ENCODE measurements around the gene PRR35. TPM values are rescaled to one million over a fixed set of nuclear protein-coding genes. Genes with fewer than 3 reads are reported as not detected.
A peak's percentile ranks its signal among the peaks of the same experiment; 100 is the strongest.

The PRR35 gene
- total RNA-seq, 3 donors from 2014 or later: 0.08 to 0.11 (median 0.10) TPM

DNA sequence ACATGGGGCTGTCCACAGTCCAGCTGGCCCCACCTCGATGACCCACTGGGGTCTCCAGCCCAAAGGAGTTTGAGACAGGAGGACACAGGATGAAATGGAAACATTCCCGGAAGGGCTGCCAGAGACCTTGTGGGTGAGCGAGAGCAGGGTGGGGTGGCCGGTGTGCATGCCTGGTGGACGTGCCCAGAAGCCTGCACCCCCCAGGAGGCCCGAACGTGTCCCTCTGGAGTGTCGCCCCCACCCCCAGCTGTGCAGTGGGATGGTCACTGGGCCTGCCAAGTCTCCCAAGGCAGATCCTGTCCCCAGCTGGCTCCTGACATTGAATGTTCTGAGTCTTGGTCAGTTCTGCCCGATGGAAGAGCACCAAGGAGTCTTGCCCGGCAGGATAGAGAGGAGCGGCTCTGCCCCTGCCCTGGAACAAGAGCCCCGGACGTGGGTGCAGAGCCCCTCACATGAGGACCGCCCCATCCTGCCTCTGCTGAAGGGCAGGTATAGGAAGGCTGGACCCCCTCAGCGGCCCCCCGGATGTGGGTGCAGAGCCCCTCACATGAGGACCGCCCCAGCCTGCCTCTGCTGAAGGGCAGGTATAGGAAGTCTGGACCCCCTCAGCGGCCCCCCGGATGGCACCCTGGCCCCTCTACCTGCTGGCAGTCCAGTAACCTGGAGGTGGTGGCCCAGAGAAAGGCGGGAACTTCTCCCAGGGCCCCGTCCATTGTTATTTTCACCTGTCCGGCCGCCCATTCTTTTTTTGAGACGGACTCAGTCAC lies 35.7 kb upstream of the PRR35 start:
- ATAC-seq (no peak), DNase-seq (no peak)
- peaks cover 2% of the 10 kb centered on the region for H3K36me3 Mint-ChIP-seq (ENCODE audit: insufficient read depth)
- no peak overlapping the region for H3K4me3 Mint-ChIP-seq
- no peaks in the 10 kb centered on the region for H3K27me3 Mint-ChIP-seq (ENCODE audit: low read depth)
- no peaks in the 10 kb centered on the region for H3K9me3 Mint-ChIP-seq
- H3K4me1 Mint-ChIP-seq (ENCODE audit: low read depth): peaks cover 30% of the 10 kb centered on the region

DNA sequence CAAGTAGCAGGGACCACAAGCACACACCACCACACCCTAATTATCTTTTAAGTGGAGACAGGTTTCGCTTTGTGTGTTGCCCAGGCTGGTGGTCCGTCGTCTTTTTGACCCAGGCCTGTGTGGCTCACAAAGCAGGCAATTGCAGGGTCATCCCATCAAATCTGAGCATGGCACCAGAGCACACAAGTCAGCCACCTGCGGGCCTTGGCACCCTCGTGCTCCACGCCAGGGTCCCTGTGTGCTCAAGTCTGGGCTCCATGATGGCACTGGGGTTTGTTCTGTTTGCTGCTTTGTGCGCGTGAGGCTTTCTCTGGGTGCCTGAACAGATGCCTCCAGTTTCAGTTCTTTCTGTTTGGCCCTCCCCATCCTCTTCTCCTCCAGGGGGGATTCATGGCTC lies 35.1 kb upstream of the PRR35 start:
- ATAC-seq: peak; percentile 3 to 5
- Mint-ChIP-seq H3K27me3 (ENCODE audit: low read depth) (no peaks in the 10 kb centered on the region), H3K9me3 (no peaks in the 10 kb centered on the region), H3K4me3 (peak overlapping the region; percentile 91), H3K36me3 (ENCODE audit: insufficient read depth) (peaks cover 6% of the 10 kb centered on the region), H3K4me1 (ENCODE audit: low read depth) (peaks cover 36% of the 10 kb centered on the region)
- no peak for DNase-seq

DNA sequence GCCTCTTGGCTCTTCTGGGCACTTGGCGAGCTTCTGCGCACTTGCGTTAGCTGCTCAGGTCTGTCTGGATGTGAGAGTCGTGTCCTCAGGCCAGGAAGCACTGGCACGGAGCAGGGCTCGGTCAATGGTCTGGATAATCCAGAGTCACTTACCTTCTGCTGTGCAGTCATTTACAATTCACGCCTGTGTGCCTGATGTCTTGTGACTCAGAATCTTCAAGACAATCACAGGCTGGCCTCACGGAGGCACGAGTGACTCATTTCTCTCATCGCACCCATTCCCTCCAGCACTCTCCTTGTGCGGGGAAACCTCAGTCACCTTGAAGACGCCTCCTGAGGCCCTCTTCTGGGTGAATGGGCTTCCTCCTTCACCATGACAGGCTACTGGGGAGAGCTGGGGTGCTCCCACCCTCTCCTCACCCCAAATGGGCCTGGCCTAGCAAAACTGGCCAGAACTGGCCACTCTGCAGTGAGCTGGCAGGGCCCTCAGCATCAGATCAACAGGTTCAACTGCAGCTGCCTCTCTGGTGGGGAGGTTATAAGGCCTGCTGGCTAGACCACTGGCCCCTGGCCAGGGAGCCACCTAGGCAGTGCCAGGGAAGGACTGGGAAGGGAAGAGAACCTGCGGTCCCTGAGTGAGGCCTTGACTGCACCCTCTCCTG lies 34.5 kb upstream of the PRR35 start:
- Mint-ChIP-seq H3K36me3 (ENCODE audit: insufficient read depth) (peaks cover 7% of the 10 kb centered on the region), H3K4me3 (peak overlapping the region; percentile 91), H3K4me1 (ENCODE audit: low read depth) (peaks cover 40% of the 10 kb centered on the region), H3K9me3 (no peaks in the 10 kb centered on the region), H3K27me3 (ENCODE audit: low read depth) (no peaks in the 10 kb centered on the region)
- peak; percentile 59 to 63 for ATAC-seq
- DNase-seq: peak; percentile 69

DNA sequence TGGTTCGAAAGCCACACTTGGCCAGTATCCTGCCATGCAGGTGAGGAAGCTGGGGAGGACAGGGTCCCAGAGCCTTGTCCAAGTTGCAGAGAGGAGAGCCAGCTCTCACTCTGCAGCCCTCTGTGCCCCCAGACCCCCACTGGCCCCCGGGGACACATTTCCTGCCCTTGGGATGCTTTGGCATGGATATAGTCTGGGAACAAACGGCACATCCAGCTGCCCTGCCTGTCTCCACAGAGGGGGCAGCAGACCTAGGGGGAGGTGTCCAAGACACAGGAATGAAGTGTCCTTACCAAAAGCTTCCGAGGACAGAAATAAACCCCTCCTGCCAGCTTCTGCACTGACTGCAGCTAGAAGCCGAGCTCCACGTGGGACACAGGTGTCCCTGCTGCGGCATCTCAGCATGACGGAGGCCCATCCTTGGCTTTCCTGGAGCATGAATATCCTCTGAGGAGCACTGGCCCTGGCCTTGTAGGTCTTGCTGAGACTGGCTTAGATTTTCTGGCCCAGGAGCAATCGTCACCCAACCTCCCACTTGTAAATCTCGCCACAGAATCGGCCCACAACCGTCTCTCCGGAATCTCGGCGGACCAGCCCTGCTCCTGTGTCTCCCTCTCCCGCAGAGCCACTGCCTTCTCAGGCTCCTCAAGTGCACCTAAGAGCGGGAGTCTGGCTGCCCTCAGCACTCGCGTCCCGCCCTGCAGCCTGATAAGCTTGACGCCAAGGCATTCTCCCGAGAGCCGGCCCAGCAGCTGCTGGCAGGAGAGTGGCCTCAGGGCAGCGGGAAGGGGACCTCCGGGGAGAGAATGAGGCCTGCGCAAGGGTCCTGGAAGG lies 33.8 kb upstream of the PRR35 start:
- H3K4me1 Mint-ChIP-seq (ENCODE audit: low read depth): peaks cover 40% of the 10 kb centered on the region
- ATAC-seq: no peak

DNA sequence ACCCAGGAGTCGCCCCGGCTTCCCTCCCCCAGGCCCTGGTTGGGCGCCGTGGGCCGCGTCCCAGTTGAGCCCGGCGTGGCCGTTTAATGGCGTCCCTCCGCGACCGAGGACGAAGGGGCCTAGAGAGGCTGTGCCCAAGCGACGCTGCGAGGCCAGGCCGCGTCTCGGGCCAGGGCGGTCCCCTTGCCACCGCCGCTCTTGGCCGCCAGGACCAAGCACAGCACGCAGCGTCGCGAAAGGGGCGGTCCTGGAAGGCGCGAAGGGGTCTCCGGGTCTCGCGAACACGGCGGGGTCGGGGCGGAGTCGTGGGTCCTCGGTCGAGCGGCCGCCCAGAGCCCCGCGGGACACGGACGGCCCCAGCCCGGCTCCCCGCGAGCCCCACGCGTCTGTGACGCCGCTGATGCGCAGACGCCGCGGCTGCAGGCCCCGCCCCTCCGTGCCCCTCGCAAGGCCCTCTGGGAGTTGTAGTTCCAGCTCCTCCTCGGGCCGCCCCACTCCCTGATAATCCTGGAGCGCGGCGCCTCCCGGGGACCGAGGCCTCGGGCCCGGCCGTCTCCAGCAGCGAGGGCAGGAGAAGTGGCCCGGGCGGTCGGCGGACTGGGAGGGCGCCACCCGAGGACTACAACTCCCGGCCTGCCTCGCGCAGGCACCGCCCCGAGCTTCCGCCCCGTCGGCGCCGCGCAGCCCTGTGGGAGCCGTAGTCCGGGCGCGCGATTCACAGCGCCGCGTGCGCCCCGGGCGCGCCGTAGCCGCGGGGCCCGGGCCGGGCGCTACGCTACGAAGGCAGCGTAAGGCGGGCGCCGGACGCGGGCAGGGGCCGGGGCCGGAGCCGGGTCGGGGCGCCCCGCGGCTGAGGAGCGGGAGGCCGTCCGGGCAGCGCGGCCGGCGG lies 32.9 kb upstream of the PRR35 start, which contains the start of gene CAPN15:
TSS of gene CAPN15 (plus strand) at position 698 of the 889 bp plus-strand sequence. CDS start 19,127 bp downstream, outside the sequence.
- peaks cover 40% of the 10 kb centered on the region for H3K4me1 Mint-ChIP-seq (ENCODE audit: low read depth)
- ATAC-seq: peak; percentile 75 to 80
- H3K4me3 Mint-ChIP-seq: peak within 1 kb of the TSS; percentile 95
- H3K36me3 Mint-ChIP-seq (ENCODE audit: insufficient read depth): peaks cover 7% of the 10 kb centered on the region
- no peaks in the 10 kb centered on the region for H3K9me3 Mint-ChIP-seq
- H3K27me3 Mint-ChIP-seq (ENCODE audit: low read depth): no peaks in the 10 kb centered on the region
- peak; percentile 82 for DNase-seq

More for the DNA sequence above, 33.8 kb upstream of the PRR35 start:
- H3K27me3 Mint-ChIP-seq (ENCODE audit: low read depth): no peaks in the 10 kb centered on the region
- H3K4me3 Mint-ChIP-seq: peak overlapping the region; percentile 91
- peaks cover 7% of the 10 kb centered on the region for H3K36me3 Mint-ChIP-seq (ENCODE audit: insufficient read depth)
- no peak for DNase-seq
- no peaks in the 10 kb centered on the region for H3K9me3 Mint-ChIP-seq

DNA sequence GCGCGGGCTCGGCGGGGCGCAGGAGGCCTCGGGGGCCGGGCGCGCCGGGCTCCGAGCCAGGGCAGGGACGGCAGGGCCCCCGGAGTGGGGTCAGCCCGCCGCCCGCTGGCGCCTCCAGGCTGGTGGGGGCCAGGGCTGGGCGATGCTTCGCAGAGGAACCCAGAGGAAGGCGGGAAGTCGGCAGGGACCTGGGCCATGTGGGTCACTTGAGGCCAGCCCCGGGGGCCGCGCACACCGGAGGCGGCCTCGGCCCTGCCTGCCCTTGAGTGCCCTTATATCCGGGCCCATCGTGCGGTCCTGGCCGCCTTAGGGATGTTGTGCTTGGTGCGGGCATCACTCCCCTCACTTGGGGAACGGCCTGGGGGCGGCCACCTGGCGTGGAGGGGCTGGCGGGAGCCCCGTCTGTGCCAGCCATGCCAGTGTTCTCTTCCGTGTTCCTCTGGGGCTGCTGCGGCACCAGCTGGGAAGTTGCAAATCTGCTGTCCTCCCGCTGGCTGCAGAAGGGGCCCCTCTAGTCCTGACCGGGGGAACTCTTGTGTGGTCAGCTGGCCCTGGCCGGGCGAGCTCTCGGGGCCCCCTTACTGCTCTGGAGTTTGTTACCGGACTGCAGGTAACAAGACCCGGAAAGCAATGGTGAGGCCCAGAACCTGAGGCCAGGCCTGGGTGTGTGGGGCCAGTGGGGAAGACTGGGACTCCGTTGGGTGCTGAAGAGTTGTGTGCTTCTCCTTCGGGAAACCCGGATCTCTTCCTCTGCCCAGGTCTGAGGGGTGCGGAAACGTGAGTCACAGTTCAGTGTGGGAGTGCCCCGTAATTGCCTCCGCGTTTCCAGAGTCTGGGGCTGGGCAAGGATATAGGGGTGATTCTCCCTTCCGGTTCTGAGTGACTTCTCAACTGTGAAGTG lies 31.8 kb upstream of the PRR35 start:
- Mint-ChIP-seq H3K4me3 (peak overlapping the region; percentile 95), H3K9me3 (no peaks in the 10 kb centered on the region), H3K4me1 (ENCODE audit: low read depth) (peaks cover 40% of the 10 kb centered on the region), H3K36me3 (ENCODE audit: insufficient read depth) (peaks cover 7% of the 10 kb centered on the region), H3K27me3 (ENCODE audit: low read depth) (no peaks in the 10 kb centered on the region)
- ATAC-seq (peak; percentile 3 to 4), DNase-seq (no peak)

DNA sequence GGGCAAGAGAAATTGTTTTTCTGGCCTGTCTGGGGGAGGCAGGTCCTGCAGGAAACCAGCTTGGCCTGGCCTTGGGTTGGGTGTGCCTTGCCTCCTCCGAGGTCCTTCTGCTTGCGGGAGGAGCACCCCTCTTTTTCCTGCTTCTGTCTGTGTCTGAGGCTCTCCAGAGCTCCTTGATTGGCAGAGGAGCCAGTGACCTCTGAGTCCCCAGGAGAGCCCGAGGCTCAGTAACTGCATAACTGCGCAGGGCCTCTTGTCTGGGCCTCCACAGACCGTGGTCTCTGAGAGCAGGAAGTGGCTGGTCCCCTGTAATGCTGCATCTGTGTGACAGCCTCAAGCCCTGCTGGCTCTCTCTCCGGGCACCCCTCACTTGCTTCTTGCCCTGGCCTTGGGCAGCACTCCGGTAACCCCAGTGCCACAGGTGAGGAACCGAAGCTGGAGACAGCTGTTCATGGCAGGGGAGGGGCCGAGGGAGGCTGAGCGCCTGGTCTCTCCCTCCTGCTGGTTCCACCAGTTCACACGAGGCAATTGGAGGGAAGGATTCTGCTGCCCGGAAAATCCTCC lies 31.1 kb upstream of the PRR35 start:
- H3K4me1 Mint-ChIP-seq (ENCODE audit: low read depth): peaks cover 38% of the 10 kb centered on the region
- H3K27me3 Mint-ChIP-seq (ENCODE audit: low read depth): no peaks in the 10 kb centered on the region
- peaks cover 7% of the 10 kb centered on the region for H3K36me3 Mint-ChIP-seq (ENCODE audit: insufficient read depth)
- no peaks in the 10 kb centered on the region for H3K9me3 Mint-ChIP-seq
- H3K4me3 Mint-ChIP-seq: peak overlapping the region; percentile 95
- no peak for DNase-seq
- no peak for ATAC-seq

DNA sequence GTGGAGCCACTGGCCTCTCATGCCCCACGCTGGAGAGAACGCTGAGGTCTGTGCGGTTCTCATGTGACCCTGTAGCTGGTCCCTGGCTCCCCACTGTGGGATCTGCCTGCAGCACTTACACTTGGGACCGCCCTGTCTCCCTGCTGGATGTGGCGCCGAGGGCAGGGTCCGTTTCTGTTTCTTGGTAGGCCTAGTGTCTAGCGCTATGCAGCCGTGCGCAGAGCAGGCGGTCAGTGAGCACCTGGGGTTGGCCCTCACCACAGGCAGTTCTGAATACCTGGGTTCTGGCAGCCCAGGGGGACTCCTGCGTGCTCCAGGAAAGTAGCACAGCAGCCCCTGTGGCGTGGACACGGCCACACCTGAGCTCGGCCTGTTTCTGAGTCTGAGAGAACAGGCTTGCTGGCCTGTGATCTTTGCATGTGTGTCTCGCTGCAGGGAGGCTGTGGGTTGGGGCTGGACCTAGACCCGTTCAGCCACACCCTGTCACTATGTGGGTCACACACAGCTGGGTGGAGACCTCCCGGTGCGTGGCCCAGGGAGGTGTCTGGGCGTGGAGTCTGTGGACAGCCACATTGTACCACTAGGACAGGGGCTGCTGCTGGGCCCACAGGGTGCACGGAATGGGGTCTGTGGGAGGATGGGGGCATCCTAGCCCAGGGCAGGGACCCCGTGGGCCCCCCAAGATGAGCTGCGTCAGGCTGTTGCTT lies 29.9 kb upstream of the PRR35 start:
- no peaks in the 10 kb centered on the region for H3K9me3 Mint-ChIP-seq
- H3K36me3 Mint-ChIP-seq (ENCODE audit: insufficient read depth): peaks cover 7% of the 10 kb centered on the region
- H3K27me3 Mint-ChIP-seq (ENCODE audit: low read depth): no peaks in the 10 kb centered on the region
- DNase-seq (no peak), ATAC-seq (no peak)
- peak overlapping the region; percentile 95 for H3K4me3 Mint-ChIP-seq
- H3K4me1 Mint-ChIP-seq (ENCODE audit: low read depth): peaks cover 29% of the 10 kb centered on the region

DNA sequence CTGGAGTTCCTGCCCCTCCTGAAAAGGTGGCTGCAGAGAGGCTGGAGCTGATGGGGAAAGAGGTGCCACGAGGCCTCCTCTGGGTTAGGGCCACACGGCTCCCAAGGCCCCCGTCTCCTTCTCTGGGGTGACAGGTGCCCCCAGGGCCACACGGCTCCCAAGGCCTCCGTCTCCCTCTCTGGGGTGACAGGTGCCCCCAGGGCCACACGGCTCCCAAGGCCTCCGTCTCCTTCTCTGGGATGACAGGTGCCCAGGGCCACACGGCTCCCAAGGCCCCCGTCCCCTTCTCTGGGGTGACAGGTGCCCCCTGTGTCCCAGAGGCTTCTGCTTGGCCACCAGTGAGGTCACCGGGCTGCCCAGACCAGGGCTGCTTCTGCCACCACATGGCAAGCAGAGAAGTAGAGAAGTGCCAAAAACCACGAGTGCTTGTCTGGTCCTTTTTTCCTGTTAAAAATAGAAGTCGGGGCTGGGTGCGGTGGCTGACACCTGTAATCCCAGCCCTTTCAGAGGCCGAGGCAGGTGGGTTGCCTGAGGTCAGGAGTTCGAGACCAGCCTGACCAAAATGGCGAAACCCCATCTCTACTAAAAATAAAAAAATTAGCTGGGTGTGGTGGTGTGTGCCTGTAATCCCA lies 28.6 kb upstream of the PRR35 start:
- no peak overlapping the region for H3K4me3 Mint-ChIP-seq
- DNase-seq: no peak
- peaks cover 4% of the 10 kb centered on the region for H3K36me3 Mint-ChIP-seq (ENCODE audit: insufficient read depth)

DNA sequence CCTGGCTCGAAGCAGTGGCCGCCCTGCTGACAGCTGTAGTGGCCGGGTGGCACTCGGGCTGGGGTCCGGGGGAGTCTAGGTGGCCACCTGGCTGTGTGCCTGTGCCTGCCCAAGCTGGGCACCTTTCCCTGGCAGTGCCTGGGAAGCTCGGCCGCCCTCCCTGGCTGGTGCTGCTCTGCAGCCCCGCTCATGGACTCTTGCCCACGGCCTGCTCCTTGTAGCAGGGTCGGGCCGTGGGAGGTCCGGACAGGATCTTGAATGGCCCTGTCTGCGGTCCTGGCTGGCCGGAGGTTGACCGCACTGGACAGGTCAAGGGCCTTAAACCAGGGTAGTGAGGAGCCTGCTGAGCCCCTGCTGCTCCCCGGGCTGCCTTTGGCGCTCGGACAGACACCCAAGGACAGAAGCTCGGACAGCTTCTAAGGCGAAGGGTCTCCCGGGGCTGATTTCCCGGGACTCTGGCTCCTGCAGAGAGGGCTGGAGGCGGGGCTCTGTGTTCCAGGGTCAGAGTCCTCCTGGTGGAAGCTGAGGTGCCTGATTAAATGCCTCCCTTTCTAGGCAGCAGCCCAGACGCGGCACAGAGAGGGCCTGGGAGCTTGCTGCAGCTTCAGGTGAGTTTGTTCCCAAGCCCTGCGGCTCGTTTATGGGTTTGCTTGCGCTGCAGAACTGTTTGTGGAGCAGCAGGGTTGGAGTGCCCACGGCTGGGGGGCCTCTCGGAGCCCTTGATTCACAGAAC lies 26.6 kb upstream of the PRR35 start:
- no peak for DNase-seq
- Mint-ChIP-seq H3K27me3 (ENCODE audit: low read depth) (no peaks in the 10 kb centered on the region), H3K4me3 (no peak overlapping the region), H3K9me3 (no peaks in the 10 kb centered on the region), H3K4me1 (ENCODE audit: low read depth) (peaks cover 19% of the 10 kb centered on the region), H3K36me3 (ENCODE audit: insufficient read depth) (peaks cover 4% of the 10 kb centered on the region)
- ATAC-seq: no peak

More for the DNA sequence above, 28.6 kb upstream of the PRR35 start:
- peaks cover 21% of the 10 kb centered on the region for H3K4me1 Mint-ChIP-seq (ENCODE audit: low read depth)
- no peaks in the 10 kb centered on the region for H3K27me3 Mint-ChIP-seq (ENCODE audit: low read depth)
- no peak for ATAC-seq
- H3K9me3 Mint-ChIP-seq: no peaks in the 10 kb centered on the region

DNA sequence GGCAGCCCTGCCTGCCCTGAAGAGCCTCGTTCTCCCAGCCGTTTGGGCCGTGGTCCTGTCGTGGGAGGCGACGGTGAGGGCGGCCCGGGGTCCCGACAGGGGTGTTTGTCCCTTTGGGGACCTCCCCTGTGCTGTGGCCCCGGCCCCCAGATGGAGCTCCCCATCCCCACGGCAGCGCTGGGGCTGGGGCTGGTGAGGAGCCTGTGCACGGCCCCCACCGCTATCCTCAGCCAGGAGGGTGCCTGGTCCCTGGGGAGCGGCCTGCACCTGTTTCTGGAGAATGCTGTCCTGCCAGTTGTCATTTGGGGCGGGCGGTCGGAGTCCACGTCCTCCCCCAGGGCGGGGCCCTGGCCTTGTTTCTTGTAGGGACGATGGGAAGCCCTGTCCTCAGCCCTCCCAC lies 26.1 kb upstream of the PRR35 start:
- peaks cover 8% of the 10 kb centered on the region for H3K36me3 Mint-ChIP-seq (ENCODE audit: insufficient read depth)
- no peaks in the 10 kb centered on the region for H3K27me3 Mint-ChIP-seq (ENCODE audit: low read depth)
- peaks cover 15% of the 10 kb centered on the region for H3K4me1 Mint-ChIP-seq (ENCODE audit: low read depth)
- DNase-seq (no peak), ATAC-seq (no peak)
- H3K4me3 Mint-ChIP-seq: no peak overlapping the region
- no peaks in the 10 kb centered on the region for H3K9me3 Mint-ChIP-seq

Measured in activated T-cell treated with anti-CD3 and anti-CD28 coated beads, Interleukin-2, amount 50 U/mL, for 4 hours (primary cell).